Fibroblast of lung (primary cell): Measurements from ENCODE around the gene USP32. TPM values are rescaled to one million over a fixed set of nuclear protein-coding genes. Genes with fewer than 3 reads are reported as not detected.

Source experiments
- DNase-seq, 2 donors: peaks; one replicate each; pipeline versions ENCODE4 v3.0.0 to v3.0.0-alpha.2; 2010; ENCODE audit warnings: low read depth in 2 of 2
- H2AFZ ChIP-seq: 2 replicates; pipeline ENCODE4 v1.5.1; 2012; ENCODE audit warnings: low read length, control low read depth, inconsistent platforms
- H3K27ac ChIP-seq: 2 replicates; pipeline ENCODE4 v1.5.1; 2011; ENCODE audit warnings: low read length, control low read depth; ENCODE audit not compliant: insufficient read depth
- H3K27me3 ChIP-seq: 2 replicates; pipeline ENCODE4 v1.5.1; 2011; ENCODE audit warnings: mild to moderate bottlenecking, low read length; ENCODE audit not compliant: control insufficient read depth, insufficient read depth
- H3K36me3 ChIP-seq: 2 replicates; pipeline ENCODE4 v1.5.1; 2011; ENCODE audit warnings: low read length; ENCODE audit not compliant: control insufficient read depth, insufficient read depth
- H3K4me1 ChIP-seq: 2 replicates; pipeline ENCODE4 v1.5.1; 2011; ENCODE audit warnings: low read length; ENCODE audit not compliant: control insufficient read depth, insufficient read depth; ENCODE audit errors: extremely low read depth
- H3K4me2 ChIP-seq: 2 replicates; pipeline ENCODE4 v1.5.1; 2011; ENCODE audit warnings: low read length, control low read depth; ENCODE audit not compliant: insufficient read depth; ENCODE audit errors: extremely low read depth
- H3K4me3 ChIP-seq, 4 experiments: fragments of 200-600 bp in 1 of 4; sonication (generic) in 1 of 4; replicated peaks in 1 of 4; 2 replicates each; pipeline ENCODE4 v1.5.1; 2011 to 2016; ENCODE audit warnings: low read length in 4 of 4, low read depth in 3 of 4, mild to moderate bottlenecking in 3 of 4, control low read depth in 2 of 4, inconsistent platforms in 1 of 4, mixed read lengths in 1 of 4; ENCODE audit not compliant: insufficient read depth in 1 of 4; ENCODE audit errors: control extremely low read depth in 1 of 4
- H3K79me2 ChIP-seq: 2 replicates; pipeline ENCODE4 v1.5.1; 2012; ENCODE audit warnings: mild to moderate bottlenecking, low read length, inconsistent platforms; ENCODE audit not compliant: control insufficient read depth, insufficient read depth
- H3K9ac ChIP-seq: 2 replicates; pipeline ENCODE4 v1.5.1; 2011; ENCODE audit warnings: mild to moderate bottlenecking, low read length, control low read depth; ENCODE audit not compliant: insufficient read depth
- H3K9me3 ChIP-seq: 2 replicates; pipeline ENCODE4 v1.5.1; 2012; ENCODE audit warnings: low read depth, low read length; ENCODE audit not compliant: control insufficient read depth, insufficient read depth
- H4K20me1 ChIP-seq: 2 replicates; pipeline ENCODE4 v1.5.1; 2011; ENCODE audit warnings: low read length; ENCODE audit not compliant: control insufficient read depth, insufficient read depth; ENCODE audit errors: extremely low read depth
- CTCF ChIP-seq, 2 donors: IDR thresholded peaks in 1 of 2; conservative IDR thresholded peaks in 1 of 2; 1 replicate in 1 of 2; 2 replicates in 1 of 2; pipeline ENCODE4 v1.5.1; 2011 to 2012; ENCODE audit warnings: low read length in 2 of 2, control low read depth in 1 of 2, inconsistent platforms in 1 of 2, low read depth in 1 of 2, mild to moderate bottlenecking in 1 of 2
- EZH2 ChIP-seq: IDR thresholded peaks from 2 replicates; pipeline ENCODE4 v1.5.1; 2012; ENCODE audit warnings: low read length, control low read depth, mild to moderate bottlenecking; ENCODE audit errors: missing control alignments
- polyA plus RNA-seq, 2 donors: library from polyadenylated mRNA; depleted of rRNA in 1 of 2; stranded (reverse) in 1 of 2; unstranded in 1 of 2; fragments of >200 nt; gene quantifications; 2 replicates each; pipeline ENCODE4 v1.2.1, GENCODE V29; 2011 to 2012; ENCODE audit warnings: missing spikeins in 1 of 2
- total RNA-seq: library from RNA; depleted of rRNA; stranded (reverse); fragments of >200 nt; gene quantifications from 2 replicates; pipeline ENCODE4 v1.2.1, GENCODE V29; 2014

USP32 gene
- total and polyA plus RNA-seq, 2 donors (not counting 1 experiment from before 2014, with no cell fraction given): 40.1 to 82.7 TPM

- H3K27ac ChIP-seq: no peak overlapping the region
- H3K27me3 ChIP-seq: no peaks in the 10 kb centered on the region
- no peak overlapping the region for H3K9ac ChIP-seq
- no peak for DNase-seq
- no peak overlapping the region for H3K4me2 ChIP-seq
- H3K4me1 ChIP-seq: no peaks in the 10 kb centered on the region
- TF ChIP-seq EZH2: no peak
- TF ChIP-seq CTCF (conservative IDR thresholded peaks at IDR 0.05 in 1 of 2, IDR thresholded peaks at IDR 0.05 in 1 of 2; ENCODE audit: low read depth in 1 of 2, low read length in 2 of 2): no peak
- H3K4me3 ChIP-seq: no peak overlapping the region
- H3K9me3 ChIP-seq: no peaks in the 10 kb centered on the region
- no peak overlapping the region for H2AFZ ChIP-seq
- H4K20me1 ChIP-seq: no peaks in the 10 kb centered on the region
- H3K79me2 ChIP-seq: peaks cover 27% of the 10 kb centered on the region
- H3K36me3 ChIP-seq: no peaks in the 10 kb centered on the region
Observed at GRCh38 chr17:60325730-60326524, 66.0 kb downstream of the USP32 start.

GRCh38 chr17:60323754-60324153, 68.2 kb downstream of the USP32 start:
- H3K9ac ChIP-seq: no peak overlapping the region
- no peaks in the 10 kb centered on the region for H4K20me1 ChIP-seq
- no peak overlapping the region for H3K4me3 ChIP-seq
- no peak overlapping the region for H2AFZ ChIP-seq
- no peaks in the 10 kb centered on the region for H3K27me3 ChIP-seq
- TF ChIP-seq EZH2: no peak
- TF ChIP-seq CTCF (conservative IDR thresholded peaks at IDR 0.05 in 1 of 2, IDR thresholded peaks at IDR 0.05 in 1 of 2; ENCODE audit: low read depth in 1 of 2, low read length in 2 of 2): no peak
- peaks cover 36% of the 10 kb centered on the region for H3K79me2 ChIP-seq
- H3K9me3 ChIP-seq: no peaks in the 10 kb centered on the region
- no peaks in the 10 kb centered on the region for H3K4me1 ChIP-seq
- no peak for DNase-seq
- no peak overlapping the region for H3K4me2 ChIP-seq
- no peak overlapping the region for H3K27ac ChIP-seq
- no peaks in the 10 kb centered on the region for H3K36me3 ChIP-seq

GRCh38 chr17:60322056-60322387, 69.9 kb downstream of the USP32 start:
- no peak for DNase-seq
- no peak overlapping the region for H3K9ac ChIP-seq
- peaks cover 32% of the 10 kb centered on the region for H3K79me2 ChIP-seq
- H3K4me2 ChIP-seq: no peak overlapping the region
- no peaks in the 10 kb centered on the region for H4K20me1 ChIP-seq
- H2AFZ ChIP-seq: no peak overlapping the region
- no peak overlapping the region for H3K27ac ChIP-seq
- TF ChIP-seq EZH2 (no peak), CTCF (conservative IDR thresholded peaks at IDR 0.05 in 1 of 2, IDR thresholded peaks at IDR 0.05 in 1 of 2; ENCODE audit: low read depth in 1 of 2, low read length in 2 of 2) (no peak)
- no peak overlapping the region for H3K4me3 ChIP-seq
- H3K27me3 ChIP-seq: no peaks in the 10 kb centered on the region
- H3K4me1 ChIP-seq: no peaks in the 10 kb centered on the region
- H3K9me3 ChIP-seq: no peaks in the 10 kb centered on the region
- no peaks in the 10 kb centered on the region for H3K36me3 ChIP-seq
